Type B pancreatic cell (in vitro differentiated cells): ENCODE data around the gene PLB1. TPM values are rescaled to one million over a fixed set of nuclear protein-coding genes. Genes with fewer than 3 reads are reported as not detected.

Experiments used
- DNase-seq: peaks from one replicate; pipeline ENCODE4 v3.0.0; 2021; ENCODE audit warnings: mixed read lengths; ENCODE audit not compliant: unreplicated experiment; ENCODE audit errors: extremely low spot score
- H3K27ac Mint-ChIP-seq: 2 replicates; pipeline ENCODE4 v1.8.0; 2021; ENCODE audit warnings: mild to moderate bottlenecking, mixed read lengths
- H3K27me3 Mint-ChIP-seq: 2 replicates; pipeline ENCODE4 v1.8.0; 2021; ENCODE audit warnings: mixed read lengths
- H3K36me3 Mint-ChIP-seq: 2 replicates; pipeline ENCODE4 v1.8.0; 2021; ENCODE audit warnings: mixed read lengths
- H3K4me1 Mint-ChIP-seq: one replicate; pipeline ENCODE4 v1.8.0; 2021; ENCODE audit warnings: mixed read lengths; ENCODE audit not compliant: unreplicated experiment
- H3K4me3 Mint-ChIP-seq: 2 replicates; pipeline ENCODE4 v1.8.0; 2021; ENCODE audit warnings: mild to moderate bottlenecking, mixed read lengths
- H3K9me3 Mint-ChIP-seq: 2 replicates; pipeline ENCODE4 v1.8.0; 2021; ENCODE audit warnings: mixed read lengths
- long read RNA-seq: library from polyadenylated mRNA; unstranded; transcript quantifications from one replicate; pipeline ENCODE4 v2.0.0, GENCODE V29; 2020
- total RNA-seq: library from RNA; stranded (reverse); gene quantifications from 2 replicates; pipeline ENCODE4 v1.2.1, GENCODE V29; 2021; ENCODE audit warnings: low replicate concordance
- TF ChIP-seq, protein P1 (sequence below): fragments of 200-600 bp; sonication (generic); conservative IDR thresholded peaks from 2 replicates; pipeline ENCODE4 v1.5.0; 2021; ENCODE audit warnings: antibody characterized with exemption, mild to moderate bottlenecking

PLB1 gene, protein sequence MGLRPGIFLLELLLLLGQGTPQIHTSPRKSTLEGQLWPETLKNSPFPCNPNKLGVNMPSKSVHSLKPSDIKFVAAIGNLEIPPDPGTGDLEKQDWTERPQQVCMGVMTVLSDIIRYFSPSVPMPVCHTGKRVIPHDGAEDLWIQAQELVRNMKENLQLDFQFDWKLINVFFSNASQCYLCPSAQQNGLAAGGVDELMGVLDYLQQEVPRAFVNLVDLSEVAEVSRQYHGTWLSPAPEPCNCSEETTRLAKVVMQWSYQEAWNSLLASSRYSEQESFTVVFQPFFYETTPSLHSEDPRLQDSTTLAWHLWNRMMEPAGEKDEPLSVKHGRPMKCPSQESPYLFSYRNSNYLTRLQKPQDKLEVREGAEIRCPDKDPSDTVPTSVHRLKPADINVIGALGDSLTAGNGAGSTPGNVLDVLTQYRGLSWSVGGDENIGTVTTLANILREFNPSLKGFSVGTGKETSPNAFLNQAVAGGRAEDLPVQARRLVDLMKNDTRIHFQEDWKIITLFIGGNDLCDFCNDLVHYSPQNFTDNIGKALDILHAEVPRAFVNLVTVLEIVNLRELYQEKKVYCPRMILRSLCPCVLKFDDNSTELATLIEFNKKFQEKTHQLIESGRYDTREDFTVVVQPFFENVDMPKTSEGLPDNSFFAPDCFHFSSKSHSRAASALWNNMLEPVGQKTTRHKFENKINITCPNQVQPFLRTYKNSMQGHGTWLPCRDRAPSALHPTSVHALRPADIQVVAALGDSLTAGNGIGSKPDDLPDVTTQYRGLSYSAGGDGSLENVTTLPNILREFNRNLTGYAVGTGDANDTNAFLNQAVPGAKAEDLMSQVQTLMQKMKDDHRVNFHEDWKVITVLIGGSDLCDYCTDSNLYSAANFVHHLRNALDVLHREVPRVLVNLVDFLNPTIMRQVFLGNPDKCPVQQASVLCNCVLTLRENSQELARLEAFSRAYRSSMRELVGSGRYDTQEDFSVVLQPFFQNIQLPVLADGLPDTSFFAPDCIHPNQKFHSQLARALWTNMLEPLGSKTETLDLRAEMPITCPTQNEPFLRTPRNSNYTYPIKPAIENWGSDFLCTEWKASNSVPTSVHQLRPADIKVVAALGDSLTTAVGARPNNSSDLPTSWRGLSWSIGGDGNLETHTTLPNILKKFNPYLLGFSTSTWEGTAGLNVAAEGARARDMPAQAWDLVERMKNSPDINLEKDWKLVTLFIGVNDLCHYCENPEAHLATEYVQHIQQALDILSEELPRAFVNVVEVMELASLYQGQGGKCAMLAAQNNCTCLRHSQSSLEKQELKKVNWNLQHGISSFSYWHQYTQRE (N-terminal part only)
- total RNA-seq, result 1.9 and 3.4 TPM in 2 replicates
- long read RNA-seq, partial matches to known transcripts, result 3 of 7 reads
- long read RNA-seq, other reads (novel, unspliced or antisense), result 4 of 7 reads

DNA sequence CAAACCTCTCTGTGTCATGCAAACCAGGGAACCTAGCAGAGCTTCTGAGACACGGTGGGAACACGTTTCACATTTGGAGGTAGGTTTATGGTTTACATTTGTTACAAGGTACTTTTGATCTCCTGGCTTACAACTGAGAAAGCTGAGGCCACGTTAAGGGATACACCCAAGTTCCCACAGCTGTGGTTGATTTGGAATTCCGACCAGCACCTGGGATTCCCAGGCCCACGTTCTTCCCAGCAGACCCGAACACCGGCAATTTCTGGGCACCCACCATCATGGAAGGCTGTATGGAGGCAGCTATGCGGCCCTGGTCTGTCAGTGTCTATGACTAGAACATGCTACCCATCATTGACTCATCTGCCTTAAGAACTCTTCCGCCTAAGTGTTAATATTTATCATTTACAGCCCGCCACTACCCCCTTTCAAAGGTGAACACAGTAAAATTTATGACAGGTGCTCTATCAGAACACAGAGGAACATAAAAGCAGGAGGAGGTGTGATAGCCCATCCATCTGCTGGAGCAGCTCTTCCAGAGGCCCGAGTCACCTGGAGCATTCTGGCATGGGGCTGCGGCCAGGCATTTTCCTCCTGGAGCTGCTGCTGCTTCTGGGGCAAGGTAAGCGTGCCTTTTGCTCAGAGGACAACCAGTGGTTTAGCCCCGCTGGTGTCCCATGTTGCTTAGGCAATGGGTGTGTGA, at the start of gene PLB1:
PLB1 (plus strand) TSS at position 510 of the 700 bp plus-strand sequence; CDS start at position 565, 55 bp downstream.
- no peak within 1 kb of the TSS for H3K27ac Mint-ChIP-seq

DNA sequence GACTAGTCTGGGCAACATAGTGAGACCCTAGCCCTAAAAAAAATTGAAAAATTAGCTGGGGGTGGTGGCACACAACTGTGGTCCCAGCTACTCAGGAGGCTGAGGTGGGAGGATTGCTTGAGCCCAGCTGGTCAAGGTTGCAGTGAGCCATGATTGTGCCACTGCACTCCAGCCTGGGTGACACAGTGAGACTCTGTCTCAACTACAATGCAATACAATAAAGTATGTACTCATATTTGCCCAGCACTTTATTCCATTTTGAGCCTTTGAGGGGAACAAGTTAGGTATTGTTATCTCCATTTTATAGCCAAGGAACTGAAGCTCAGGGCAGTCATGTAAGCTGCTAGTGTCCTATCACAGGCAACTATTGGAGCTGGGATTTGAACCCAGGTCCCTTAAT, 49.3 kb upstream of the PLB1 start:
- Mint-ChIP-seq H3K4me1 (no peaks in the 10 kb centered on the region), H3K27ac (no peak overlapping the region), H3K9me3 (no peaks in the 10 kb centered on the region), H3K36me3 (no peaks in the 10 kb centered on the region), H3K27me3 (peaks cover 4% of the 10 kb centered on the region), H3K4me3 (no peak overlapping the region)
- TF ChIP-seq, protein P1, sequence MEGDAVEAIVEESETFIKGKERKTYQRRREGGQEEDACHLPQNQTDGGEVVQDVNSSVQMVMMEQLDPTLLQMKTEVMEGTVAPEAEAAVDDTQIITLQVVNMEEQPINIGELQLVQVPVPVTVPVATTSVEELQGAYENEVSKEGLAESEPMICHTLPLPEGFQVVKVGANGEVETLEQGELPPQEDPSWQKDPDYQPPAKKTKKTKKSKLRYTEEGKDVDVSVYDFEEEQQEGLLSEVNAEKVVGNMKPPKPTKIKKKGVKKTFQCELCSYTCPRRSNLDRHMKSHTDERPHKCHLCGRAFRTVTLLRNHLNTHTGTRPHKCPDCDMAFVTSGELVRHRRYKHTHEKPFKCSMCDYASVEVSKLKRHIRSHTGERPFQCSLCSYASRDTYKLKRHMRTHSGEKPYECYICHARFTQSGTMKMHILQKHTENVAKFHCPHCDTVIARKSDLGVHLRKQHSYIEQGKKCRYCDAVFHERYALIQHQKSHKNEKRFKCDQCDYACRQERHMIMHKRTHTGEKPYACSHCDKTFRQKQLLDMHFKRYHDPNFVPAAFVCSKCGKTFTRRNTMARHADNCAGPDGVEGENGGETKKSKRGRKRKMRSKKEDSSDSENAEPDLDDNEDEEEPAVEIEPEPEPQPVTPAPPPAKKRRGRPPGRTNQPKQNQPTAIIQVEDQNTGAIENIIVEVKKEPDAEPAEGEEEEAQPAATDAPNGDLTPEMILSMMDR, result no peak
- no peak for DNase-seq

More for the DNA sequence above, at the start of gene PLB1:
- Mint-ChIP-seq H3K27me3 (peaks cover 22% of the 10 kb centered on the region), H3K4me1 (no peaks in the 10 kb centered on the region), H3K4me3 (no peak within 1 kb of the TSS), H3K9me3 (no peaks in the 10 kb centered on the region), H3K36me3 (no peaks in the 10 kb centered on the region)
- TF ChIP-seq, protein P1, result no peak
- DNase-seq, result no peak

DNA sequence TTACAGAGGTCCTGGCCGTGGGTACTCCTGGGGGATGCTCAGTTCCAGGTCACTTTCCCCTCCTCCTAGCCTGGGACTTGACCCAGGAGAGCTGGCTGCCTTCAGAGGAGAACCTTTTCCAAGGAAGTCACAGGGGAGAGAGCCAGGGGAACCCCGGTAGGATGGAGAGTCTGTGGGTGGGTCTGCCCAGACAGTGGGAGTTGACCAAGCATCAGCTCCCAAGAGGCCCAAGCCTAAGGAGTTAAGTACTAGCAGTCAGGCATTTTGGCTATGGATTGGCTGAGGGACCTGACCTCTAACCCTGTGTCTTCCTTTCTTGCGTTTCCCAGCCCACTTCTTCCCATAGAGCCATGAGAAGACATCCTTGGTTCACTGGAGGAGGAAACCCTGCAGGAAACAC, 48.8 kb upstream of the PLB1 start:
- no peak overlapping the region for H3K27ac Mint-ChIP-seq

DNA sequence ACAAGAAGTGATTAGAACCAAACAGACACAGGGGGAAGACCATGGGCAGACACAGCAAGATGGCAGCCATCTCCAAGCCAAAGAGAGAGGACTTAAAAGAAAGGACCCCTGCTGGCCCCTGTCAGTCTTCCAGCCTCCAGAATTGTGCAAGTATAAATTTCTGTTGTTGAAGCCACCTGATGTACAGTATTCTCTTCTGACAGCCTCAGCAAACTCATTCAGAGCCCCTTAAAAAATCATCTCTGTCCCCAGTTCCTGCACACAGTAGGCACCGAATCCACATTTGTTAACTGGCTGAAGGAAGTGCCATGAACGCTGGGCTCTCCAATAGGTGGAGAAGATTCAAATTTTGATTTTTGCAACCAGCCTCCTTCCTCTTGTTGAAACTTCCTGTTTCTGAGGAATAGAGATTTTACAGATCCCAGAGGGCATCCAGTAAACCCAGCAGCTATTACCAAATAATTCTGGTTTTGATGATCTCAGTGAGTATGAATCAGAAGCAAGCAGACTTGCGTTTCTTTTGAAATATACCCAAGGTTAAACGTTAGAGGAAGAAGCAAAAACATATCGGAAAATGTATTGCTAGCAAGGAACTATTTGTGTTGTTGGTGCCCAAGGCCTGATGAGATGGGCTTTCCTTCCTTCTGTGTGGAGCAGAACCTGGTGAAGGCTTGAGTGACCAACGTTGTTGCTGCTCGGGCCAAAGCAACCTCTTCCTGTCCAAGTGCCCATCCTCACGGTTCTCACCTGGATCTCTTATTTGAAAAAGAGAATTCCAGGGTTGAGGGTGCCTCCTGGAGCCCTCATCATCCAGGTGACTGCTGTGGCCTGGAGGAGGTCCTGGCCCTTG, 47.7 kb upstream of the PLB1 start:
- Mint-ChIP-seq H3K36me3 (no peaks in the 10 kb centered on the region), H3K27me3 (peaks cover 4% of the 10 kb centered on the region), H3K9me3 (no peaks in the 10 kb centered on the region), H3K27ac (no peak overlapping the region), H3K4me3 (no peak overlapping the region), H3K4me1 (no peaks in the 10 kb centered on the region)
- DNase-seq, result no peak
- TF ChIP-seq, protein P1, result no peak

More for the DNA sequence above, 48.8 kb upstream of the PLB1 start:
- Mint-ChIP-seq H3K27me3 (peaks cover 4% of the 10 kb centered on the region), H3K4me3 (no peak overlapping the region), H3K4me1 (no peaks in the 10 kb centered on the region), H3K36me3 (no peaks in the 10 kb centered on the region), H3K9me3 (no peaks in the 10 kb centered on the region)
- no peak for DNase-seq
- TF ChIP-seq, protein P1, result no peak
